ENCODE measurements around the gene LAPTM4A. TPM values are rescaled to one million over a fixed set of nuclear protein-coding genes. Genes with fewer than 3 reads are reported as not detected.

LAPTM4A gene
- total RNA-seq, 1 donor from 2014 or later: 241 TPM

GRCh38 chr2:20094955-20095354 lies 43.5 kb upstream of the LAPTM4A start:
- no peaks in the 10 kb centered on the region for H3K9me3 Mint-ChIP-seq (ENCODE audit: low read depth)
- no peak for TF ChIP-seq CTCF (IDR thresholded peaks at IDR 0.05; ENCODE audit: unreplicated experiment)

GRCh38 chr2:20094142-20094755 lies 42.8 kb upstream of the LAPTM4A start:
- TF ChIP-seq CTCF (IDR thresholded peaks at IDR 0.05; ENCODE audit: unreplicated experiment): no peak

More at GRCh38 chr2:20094955-20095354, 43.5 kb upstream of the LAPTM4A start:
- Mint-ChIP-seq H3K4me1 (ENCODE audit: low read depth) (peaks cover 8% of the 10 kb centered on the region), H3K36me3 (ENCODE audit: insufficient read depth) (no peaks in the 10 kb centered on the region), H3K27me3 (peaks cover 7% of the 10 kb centered on the region), H3K4me3 (ENCODE audit: low read depth) (no peak overlapping the region), H3K27ac (no peak overlapping the region)
- no peak for DNase-seq (ENCODE audit: low spot score, unreplicated experiment)

GRCh38 chr2:20093263-20094141 lies 42.1 kb upstream of the LAPTM4A start:
- peak; percentile 43 for DNase-seq (ENCODE audit: low spot score, unreplicated experiment)
- peaks cover 7% of the 10 kb centered on the region for H3K27me3 Mint-ChIP-seq
- peak overlapping the region; percentile 67 for H3K27ac Mint-ChIP-seq
- H3K4me3 Mint-ChIP-seq (ENCODE audit: low read depth): no peak overlapping the region
- TF ChIP-seq CTCF (IDR thresholded peaks at IDR 0.05; ENCODE audit: unreplicated experiment): peak; percentile 66
- H3K9me3 Mint-ChIP-seq (ENCODE audit: low read depth): no peaks in the 10 kb centered on the region
- H3K4me1 Mint-ChIP-seq (ENCODE audit: low read depth): peaks cover 13% of the 10 kb centered on the region
- no peaks in the 10 kb centered on the region for H3K36me3 Mint-ChIP-seq (ENCODE audit: insufficient read depth)

More at GRCh38 chr2:20094142-20094755, 42.8 kb upstream of the LAPTM4A start:
- H3K4me3 Mint-ChIP-seq (ENCODE audit: low read depth): no peak overlapping the region
- H3K9me3 Mint-ChIP-seq (ENCODE audit: low read depth): no peaks in the 10 kb centered on the region
- H3K36me3 Mint-ChIP-seq (ENCODE audit: insufficient read depth): no peaks in the 10 kb centered on the region
- peak overlapping the region; percentile 76 for H3K27ac Mint-ChIP-seq
- peaks cover 10% of the 10 kb centered on the region for H3K4me1 Mint-ChIP-seq (ENCODE audit: low read depth)
- peaks cover 7% of the 10 kb centered on the region for H3K27me3 Mint-ChIP-seq
- no peak for DNase-seq (ENCODE audit: low spot score, unreplicated experiment)

- no peak for TF ChIP-seq CTCF (IDR thresholded peaks at IDR 0.05; ENCODE audit: unreplicated experiment)
- H3K9me3 Mint-ChIP-seq (ENCODE audit: low read depth): no peaks in the 10 kb centered on the region
- no peak overlapping the region for H3K27ac Mint-ChIP-seq
Observed at GRCh38 chr2:20092901-20093235, 41.4 kb upstream of the LAPTM4A start.

GRCh38 chr2:20092226-20092900 lies 40.9 kb upstream of the LAPTM4A start:
- no peak for DNase-seq (ENCODE audit: low spot score, unreplicated experiment)
- no peak overlapping the region for H3K4me3 Mint-ChIP-seq (ENCODE audit: low read depth)
- TF ChIP-seq CTCF (IDR thresholded peaks at IDR 0.05; ENCODE audit: unreplicated experiment): no peak
- H3K36me3 Mint-ChIP-seq (ENCODE audit: insufficient read depth): no peaks in the 10 kb centered on the region
- H3K27ac Mint-ChIP-seq: no peak overlapping the region
- peaks cover 16% of the 10 kb centered on the region for H3K4me1 Mint-ChIP-seq (ENCODE audit: low read depth)
- peaks cover 7% of the 10 kb centered on the region for H3K27me3 Mint-ChIP-seq
- no peaks in the 10 kb centered on the region for H3K9me3 Mint-ChIP-seq (ENCODE audit: low read depth)

More at GRCh38 chr2:20092901-20093235, 41.4 kb upstream of the LAPTM4A start:
- H3K36me3 Mint-ChIP-seq (ENCODE audit: insufficient read depth): no peaks in the 10 kb centered on the region
- no peak overlapping the region for H3K4me3 Mint-ChIP-seq (ENCODE audit: low read depth)
- H3K27me3 Mint-ChIP-seq: peaks cover 7% of the 10 kb centered on the region
- DNase-seq (ENCODE audit: low spot score, unreplicated experiment): no peak
- H3K4me1 Mint-ChIP-seq (ENCODE audit: low read depth): peaks cover 16% of the 10 kb centered on the region
